ENCODE data around the gene MBLAC1. TPM values are rescaled to one million over a fixed set of nuclear protein-coding genes. Genes with fewer than 3 reads are reported as not detected.

MBLAC1 gene
- total and polyA plus RNA-seq, 2 donors (not counting 1 experiment from before 2014, with no cell fraction given) = 1.6 to 4.5 TPM

- TF ChIP-seq EZH2 (IDR thresholded peaks at IDR 0.05; ENCODE audit: borderline replicate concordance, insufficient read depth, low read depth, low read length, poor library complexity, severe bottlenecking) = peak; percentile 47
- no peak for TF ChIP-seq CTCF (IDR thresholded peaks at IDR 0.05)
- H3K4me3 Mint-ChIP-seq = peak overlapping the region; percentile 76
- DNase-seq (peak; percentile 20), ATAC-seq (ENCODE audit: low read depth) (no peak)
- H3K4me1 Mint-ChIP-seq = peaks cover 42% of the 10 kb centered on the region
- peaks cover 0 to 58% (median 37%) of the 10 kb centered on the region in 4 experiments for H3K27me3 ChIP-seq (replicated peaks in 1 of 4; ENCODE audit: control extremely low read depth in 1 of 4, control insufficient read depth in 3 of 4, insufficient read depth in 4 of 4, low read length in 3 of 4)
- H3K4me1 ChIP-seq (ENCODE audit: control insufficient read depth in 2 of 2, insufficient read depth in 2 of 2, low read length in 2 of 2) = peaks cover 39 to 47% of the 10 kb centered on the region in 2 donors
- 21% methylated on average over 9 of the region's 14 CpGs for WGBS (ENCODE audit: insufficient coverage)
- peaks cover 0 to 7% (median 0%) of the 10 kb centered on the region in 3 donors for H3K9me3 ChIP-seq (ENCODE audit: control extremely low read depth in 1 of 3, control insufficient read depth in 2 of 3, insufficient read depth in 1 of 3, low read length in 2 of 3)
- H4K20me1 ChIP-seq (ENCODE audit: control insufficient read depth, insufficient read depth, low read length, poor library complexity, severe bottlenecking) = peaks cover 5% of the 10 kb centered on the region
- no peaks in the 10 kb centered on the region for H3K9me3 Mint-ChIP-seq (ENCODE audit: insufficient read depth)
- H3K27me3 Mint-ChIP-seq = peaks cover 52% of the 10 kb centered on the region
- peak overlapping the region; percentile 29 for H2AFZ ChIP-seq (ENCODE audit: insufficient read depth, low read depth, low read length, poor library complexity, severe bottlenecking)
- no peak overlapping the region for H3K27ac ChIP-seq (ENCODE audit: low read length in 2 of 2)
- no peak overlapping the region for H3K27ac Mint-ChIP-seq
- H3K4me3 ChIP-seq (ENCODE audit: control extremely low read depth in 1 of 5, extremely low read depth in 1 of 5, insufficient read depth in 1 of 5, low read depth in 2 of 5, low read length in 4 of 5) = no peak overlapping the region
- intact Hi-C loops (cut with micrococcal nuclease) = no loop called here
- ChIA-PET POLR2A (interaction anchor here (0.6 to 1.6 kb wide), 4 partner anchors 9 to 302 kb away, joined by 3 to 6 read pairs (median 3); partner anchors contain the start of genes GPC2 and LAMTOR4), CTCF (interaction anchor here (0.9 to 3.2 kb wide), 5 partner anchors 8 to 34 kb away, joined by 3 to 12 read pairs (median 3); partner anchors contain the start of gene TRAPPC14)
- peak overlapping the region; percentile 65 for H3K4me2 ChIP-seq (replicated peaks; ENCODE audit: low read depth, low read length, poor library complexity, severe bottlenecking)
- H3K79me2 ChIP-seq (ENCODE audit: control insufficient read depth, insufficient read depth, low read length) = no peaks in the 10 kb centered on the region
- H3K9ac ChIP-seq (ENCODE audit: low read length) = no peak overlapping the region
- H3K36me3 ChIP-seq (replicated peaks in 1 of 2; ENCODE audit: control extremely low read depth in 1 of 2, control insufficient read depth in 1 of 2, extremely low read depth in 1 of 2, insufficient read depth in 2 of 2, low read length in 1 of 2) = no peaks in the 10 kb centered on the region
Measured at GRCh38 chr7:100166970-100167911, 40.5 kb downstream of the MBLAC1 start.

Measured in B cell (primary cell).